Coronary artery (tissue), 2 donors: Measurements from ENCODE around the gene IFNGR2.
"Not testable (repeated sequence)": the region's sequence is repeated elsewhere in the genome, so short reads cannot be mapped to it uniquely, and the experiment has no call there.

ENCODE experiments used
- DNase-seq: peaks from one replicate; pipeline ENCODE4 v3.0.0-alpha.2; 2017; ENCODE audit warnings: low spot score
- H3K27ac ChIP-seq, 2 donors: fragments of 200-600 bp; sonication (generic); one replicate each; pipeline ENCODE4 v1.5.1; 2016 to 2019
- H3K4me3 ChIP-seq: fragments of 200-600 bp; sonication (generic); 2 replicates; pipeline ENCODE4 v1.5.1; 2016; ENCODE audit warnings: mild to moderate bottlenecking, moderate library complexity
- CTCF ChIP-seq: fragments of 200-600 bp; sonication (generic); IDR thresholded peaks from one replicate; pipeline ENCODE4 v1.5.1; 2019; ENCODE audit warnings: antibody characterized with exemption

IFNGR2 gene

GRCh38 chr21:33402001-33402979, 923 bp upstream of the IFNGR2 start:
- Histone ChIP-seq H3K4me3 (peak overlapping the region; percentile 92), H3K27ac (peak overlapping the region; percentile 98 to 99)
- peak; percentile 88 for DNase-seq
- no peak for TF ChIP-seq CTCF

- Histone ChIP-seq H3K4me3 (peak overlapping the region; percentile 92), H3K27ac (peak overlapping the region; percentile 98 to 99)
- peak; percentile 85 for DNase-seq
- TF ChIP-seq CTCF = no peak
These were observed 773 bp downstream of the IFNGR2 start for GRCh38 chr21:33403786-33404585.

- DNase-seq = no peak
- TF ChIP-seq CTCF = no peak
- H3K4me3 ChIP-seq = peak overlapping the region; percentile 19
- no peak overlapping the region for H3K27ac ChIP-seq
These were observed 3.3 kb downstream of the IFNGR2 start for GRCh38 chr21:33406493-33406892.

GRCh38 chr21:33411949-33412430, 8.8 kb downstream of the IFNGR2 start:
- Histone ChIP-seq H3K4me3 (no peak overlapping the region), H3K27ac (no peak overlapping the region)
- TF ChIP-seq CTCF = no peak
- no peak for DNase-seq

- H3K27ac ChIP-seq, DNase-seq, H3K4me3 ChIP-seq: not testable (repeated sequence)
These were observed 9.2 kb downstream of the IFNGR2 start for GRCh38 chr21:33412439-33412831.

GRCh38 chr21:33412832-33413519, 9.8 kb downstream of the IFNGR2 start:
- TF ChIP-seq CTCF = no peak

GRCh38 chr21:33414068-33414467, 10.9 kb downstream of the IFNGR2 start:
- no peak overlapping the region for H3K27ac ChIP-seq
- no peak for TF ChIP-seq CTCF

More at GRCh38 chr21:33412832-33413519, 9.8 kb downstream of the IFNGR2 start:
- Histone ChIP-seq H3K4me3 (no peak overlapping the region), H3K27ac (peak overlapping the region in 1 of 2 donors; percentile 11)
- no peak for DNase-seq

More at GRCh38 chr21:33414068-33414467, 10.9 kb downstream of the IFNGR2 start:
- no peak for DNase-seq
- no peak overlapping the region for H3K4me3 ChIP-seq
